ENCODE results near the gene KNCN. TPM values are rescaled to one million over a fixed set of nuclear protein-coding genes. Genes with fewer than 3 reads are reported as not detected.

The KNCN gene
- total RNA-seq, 1 donor, result not detected

DNA sequence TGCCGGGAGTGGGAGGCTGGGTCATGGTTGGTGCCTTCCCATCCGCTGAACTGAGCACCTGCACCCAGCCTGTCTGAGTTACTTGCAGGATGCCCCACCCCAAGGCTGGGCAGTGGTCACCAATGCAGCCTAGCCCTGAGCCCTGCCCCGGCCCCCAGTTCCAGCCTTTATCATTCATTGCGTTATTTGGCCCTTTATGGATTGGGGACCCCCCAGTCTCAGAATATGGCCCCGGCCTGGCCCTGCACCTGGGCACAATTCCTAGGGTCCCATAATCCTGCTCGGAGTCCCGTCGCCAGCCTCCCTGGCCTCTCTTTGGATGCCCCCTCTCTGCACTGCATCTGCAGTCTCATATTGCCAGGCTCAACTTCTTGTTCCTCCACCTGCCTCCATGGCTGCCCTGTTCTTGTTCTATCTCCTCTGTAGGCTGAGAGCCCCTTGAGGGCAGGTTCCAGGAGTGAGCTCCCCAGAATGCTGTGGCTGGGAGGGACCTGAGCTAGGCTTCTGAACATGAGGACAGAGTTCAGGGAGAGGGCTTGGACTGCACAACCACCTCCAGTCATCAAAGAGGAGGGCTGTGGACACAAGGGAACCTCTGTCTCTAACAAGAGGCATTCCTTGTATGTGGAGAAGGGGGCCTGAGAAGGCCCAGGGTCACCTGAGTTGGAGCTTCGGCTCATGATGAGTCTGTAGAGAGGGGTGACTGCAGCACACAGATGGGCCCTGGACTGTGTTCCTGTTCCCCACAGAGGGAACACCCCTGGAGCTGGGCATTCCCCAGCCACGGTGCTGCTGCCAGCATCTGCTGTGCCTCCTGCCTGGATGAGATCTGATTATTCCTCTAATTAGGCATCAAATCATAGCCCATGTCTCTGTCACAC is 1.1 kb upstream of the KNCN start:
- no peaks in the 10 kb centered on the region for H3K9me3 ChIP-seq (ENCODE audit: low read depth, low read length)
- no peak overlapping the region for H3K27ac ChIP-seq (ENCODE audit: low read depth, low read length)
- H4K20me1 ChIP-seq (ENCODE audit: insufficient read depth, low read length), result no peaks in the 10 kb centered on the region
- peak; percentile 73 for DNase-seq (ENCODE audit: insufficient read length, low spot score, missing footprints)
- H3K27me3 ChIP-seq (ENCODE audit: insufficient read depth, low read length), result peaks cover 11% of the 10 kb centered on the region
- H3K4me1 ChIP-seq (ENCODE audit: insufficient read depth, low read length), result peaks cover 2% of the 10 kb centered on the region
- H3K79me2 ChIP-seq (ENCODE audit: insufficient read depth, low read length), result no peaks in the 10 kb centered on the region
- no peak overlapping the region for H2AFZ ChIP-seq (ENCODE audit: low read length)
- no peak overlapping the region for H3K4me2 ChIP-seq (ENCODE audit: insufficient read depth, low read length)
- no peak overlapping the region for H3K4me3 ChIP-seq (ENCODE audit: insufficient read depth, low read length)
- H3K36me3 ChIP-seq (ENCODE audit: insufficient read depth, low read length), result no peaks in the 10 kb centered on the region
- TF ChIP-seq, protein P1, sequence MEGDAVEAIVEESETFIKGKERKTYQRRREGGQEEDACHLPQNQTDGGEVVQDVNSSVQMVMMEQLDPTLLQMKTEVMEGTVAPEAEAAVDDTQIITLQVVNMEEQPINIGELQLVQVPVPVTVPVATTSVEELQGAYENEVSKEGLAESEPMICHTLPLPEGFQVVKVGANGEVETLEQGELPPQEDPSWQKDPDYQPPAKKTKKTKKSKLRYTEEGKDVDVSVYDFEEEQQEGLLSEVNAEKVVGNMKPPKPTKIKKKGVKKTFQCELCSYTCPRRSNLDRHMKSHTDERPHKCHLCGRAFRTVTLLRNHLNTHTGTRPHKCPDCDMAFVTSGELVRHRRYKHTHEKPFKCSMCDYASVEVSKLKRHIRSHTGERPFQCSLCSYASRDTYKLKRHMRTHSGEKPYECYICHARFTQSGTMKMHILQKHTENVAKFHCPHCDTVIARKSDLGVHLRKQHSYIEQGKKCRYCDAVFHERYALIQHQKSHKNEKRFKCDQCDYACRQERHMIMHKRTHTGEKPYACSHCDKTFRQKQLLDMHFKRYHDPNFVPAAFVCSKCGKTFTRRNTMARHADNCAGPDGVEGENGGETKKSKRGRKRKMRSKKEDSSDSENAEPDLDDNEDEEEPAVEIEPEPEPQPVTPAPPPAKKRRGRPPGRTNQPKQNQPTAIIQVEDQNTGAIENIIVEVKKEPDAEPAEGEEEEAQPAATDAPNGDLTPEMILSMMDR (IDR thresholded peaks at IDR 0.05; ENCODE audit: extremely low read depth, low read depth, low read length), result no peak

DNA sequence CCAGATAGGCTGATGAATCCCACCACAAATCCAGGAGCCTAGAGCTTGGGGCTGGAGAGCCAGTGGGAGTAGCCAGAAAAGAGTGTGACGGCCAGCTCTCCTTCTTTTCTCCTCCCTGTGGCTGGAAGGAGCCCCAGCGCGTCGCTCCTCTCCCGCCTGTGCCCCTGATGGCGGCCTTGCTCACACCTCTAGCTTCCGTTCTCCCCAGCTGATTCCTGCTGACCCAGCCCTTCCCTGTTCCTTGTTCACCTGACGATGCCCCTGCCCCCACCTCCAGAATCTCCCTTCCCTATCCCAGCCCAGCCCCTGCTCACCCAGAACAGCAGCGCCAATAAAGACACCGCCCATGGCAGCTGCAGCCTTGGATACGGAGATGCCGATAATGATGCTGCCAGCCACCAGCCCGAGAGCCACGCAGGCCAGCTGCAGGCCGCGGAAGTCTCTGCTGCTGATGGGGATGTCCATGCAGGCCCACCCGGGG is 656 bp downstream of the KNCN start:
- no peak overlapping the region for H2AFZ ChIP-seq (ENCODE audit: low read length)
- H4K20me1 ChIP-seq (ENCODE audit: insufficient read depth, low read length), result no peaks in the 10 kb centered on the region
- H3K4me3 ChIP-seq (ENCODE audit: insufficient read depth, low read length), result no peak overlapping the region
- H3K4me1 ChIP-seq (ENCODE audit: insufficient read depth, low read length), result peaks cover 2% of the 10 kb centered on the region
- no peaks in the 10 kb centered on the region for H3K9me3 ChIP-seq (ENCODE audit: low read depth, low read length)
- no peaks in the 10 kb centered on the region for H3K79me2 ChIP-seq (ENCODE audit: insufficient read depth, low read length)
- H3K27me3 ChIP-seq (ENCODE audit: insufficient read depth, low read length), result peaks cover 20% of the 10 kb centered on the region
- no peak overlapping the region for H3K4me2 ChIP-seq (ENCODE audit: insufficient read depth, low read length)
- no peaks in the 10 kb centered on the region for H3K36me3 ChIP-seq (ENCODE audit: insufficient read depth, low read length)
- DNase-seq (ENCODE audit: insufficient read length, low spot score, missing footprints), result no peak
- no peak overlapping the region for H3K27ac ChIP-seq (ENCODE audit: low read depth, low read length)
- TF ChIP-seq, protein P1 (IDR thresholded peaks at IDR 0.05; ENCODE audit: extremely low read depth, low read depth, low read length), result no peak

DNA sequence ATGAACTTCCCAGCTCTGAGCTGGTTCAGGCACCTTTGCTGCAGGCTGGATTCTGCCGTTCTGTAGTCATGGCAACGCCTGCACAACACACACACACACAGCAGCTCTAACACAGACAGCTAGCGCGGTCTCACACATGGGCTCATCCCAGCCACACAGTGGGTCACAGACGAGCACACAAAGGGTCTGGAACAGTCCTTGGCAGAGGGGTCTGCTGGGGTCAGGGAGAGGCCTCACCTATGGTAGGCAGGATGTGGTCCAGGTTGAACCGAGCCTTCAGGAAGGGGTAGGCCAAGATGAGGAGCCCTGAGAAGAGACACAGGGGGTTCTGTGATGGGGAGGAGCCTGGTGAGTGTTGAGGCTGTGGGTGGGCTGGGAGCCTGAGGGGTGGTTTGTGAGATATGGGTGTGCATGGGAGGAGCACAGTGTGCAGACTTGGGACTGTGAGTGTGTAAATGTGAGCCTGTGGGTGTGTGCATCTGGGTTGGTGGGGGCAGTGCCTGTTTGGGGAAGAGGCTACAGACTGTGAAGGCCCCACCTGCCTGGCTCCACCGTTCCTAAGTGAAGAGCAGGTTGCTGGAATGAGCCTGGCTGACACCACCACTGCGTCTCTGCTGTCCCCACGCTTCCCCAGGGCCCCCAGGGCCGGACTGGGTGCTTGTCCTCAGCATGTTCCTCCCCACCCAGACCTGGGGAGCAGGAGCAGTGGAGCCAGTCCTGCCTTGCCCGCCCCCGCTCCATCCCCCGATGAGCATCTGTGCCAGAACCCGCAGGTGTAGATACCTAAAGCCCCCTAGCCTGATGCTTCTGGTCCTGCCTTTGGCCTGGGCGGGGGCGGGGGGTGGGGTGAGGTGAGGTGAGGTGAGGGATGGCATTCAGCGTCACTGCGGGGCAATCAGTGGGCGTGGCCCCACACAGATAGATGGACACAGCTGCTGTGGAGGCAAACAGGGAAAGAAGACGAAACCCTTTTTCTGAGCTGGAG is 1.5 kb downstream of the KNCN start:
- Histone ChIP-seq H3K36me3 (ENCODE audit: insufficient read depth, low read length) (no peaks in the 10 kb centered on the region), H3K79me2 (ENCODE audit: insufficient read depth, low read length) (no peaks in the 10 kb centered on the region), H4K20me1 (ENCODE audit: insufficient read depth, low read length) (no peaks in the 10 kb centered on the region), H3K4me3 (ENCODE audit: insufficient read depth, low read length) (no peak overlapping the region), H3K27ac (ENCODE audit: low read depth, low read length) (no peak overlapping the region), H3K4me1 (ENCODE audit: insufficient read depth, low read length) (peaks cover 2% of the 10 kb centered on the region), H3K27me3 (ENCODE audit: insufficient read depth, low read length) (peaks cover 28% of the 10 kb centered on the region), H3K4me2 (ENCODE audit: insufficient read depth, low read length) (no peak overlapping the region), H2AFZ (ENCODE audit: low read length) (no peak overlapping the region), H3K9me3 (ENCODE audit: low read depth, low read length) (no peaks in the 10 kb centered on the region)
- TF ChIP-seq, protein P1 (IDR thresholded peaks at IDR 0.05; ENCODE audit: extremely low read depth, low read depth, low read length), result no peak
- peak; percentile 92 for DNase-seq (ENCODE audit: insufficient read length, low spot score, missing footprints)
